Chondrocyte (in vitro differentiated cells): ENCODE data around the gene ST3GAL4. TPM values are rescaled to one million over a fixed set of nuclear protein-coding genes. Genes with fewer than 3 reads are reported as not detected.

Experiments
- DNase-seq: peaks from one replicate; pipeline ENCODE4 v3.0.0; 2021; ENCODE audit warnings: mixed read lengths, low spot score
- H3K27ac Mint-ChIP-seq: one replicate; pipeline ENCODE4 v1.8.0; 2021; ENCODE audit warnings: mild to moderate bottlenecking, moderate library complexity, mixed read lengths; ENCODE audit not compliant: unreplicated experiment
- H3K27me3 Mint-ChIP-seq: 2 replicates; pipeline ENCODE4 v1.8.0; 2021; ENCODE audit warnings: low read depth, mixed read lengths
- H3K36me3 Mint-ChIP-seq: 2 replicates; pipeline ENCODE4 v1.8.0; 2021; ENCODE audit warnings: low read depth, mixed read lengths
- H3K4me1 Mint-ChIP-seq: 2 replicates; pipeline ENCODE4 v1.8.0; 2021; ENCODE audit warnings: low read depth, mild to moderate bottlenecking, mixed read lengths
- H3K4me3 Mint-ChIP-seq: one replicate; pipeline ENCODE4 v1.8.0; 2021; ENCODE audit warnings: mild to moderate bottlenecking, moderate library complexity, mixed read lengths; ENCODE audit not compliant: unreplicated experiment
- H3K9me3 Mint-ChIP-seq: 2 replicates; pipeline ENCODE4 v1.8.0; 2021; ENCODE audit warnings: low read depth, mixed read lengths
- CTCF ChIP-seq: fragments of 200-600 bp; sonication (generic); IDR thresholded peaks from 2 replicates; pipeline ENCODE4 v1.5.0; 2021; ENCODE audit warnings: antibody characterized with exemption, mild to moderate bottlenecking, moderate library complexity
- total RNA-seq: library from RNA; stranded (reverse); gene quantifications from 3 replicates; pipeline ENCODE4 v1.2.1, GENCODE V29; 2021

ST3GAL4 gene
- total RNA-seq, 1 donor from 2014 or later, result 30.7 TPM

- peaks cover 3% of the 10 kb centered on the region for H3K9me3 Mint-ChIP-seq
These were observed 105.6 kb downstream of the ST3GAL4 start for GRCh38 chr11:126461096-126461440.

GRCh38 chr11:126461996-126462395, 106.5 kb downstream of the ST3GAL4 start:
- peaks cover 10% of the 10 kb centered on the region for H3K4me1 Mint-ChIP-seq
- no peak overlapping the region for H3K27ac Mint-ChIP-seq
- H3K36me3 Mint-ChIP-seq, result no peaks in the 10 kb centered on the region
- peaks cover 1% of the 10 kb centered on the region for H3K27me3 Mint-ChIP-seq
- H3K9me3 Mint-ChIP-seq, result peaks cover 3% of the 10 kb centered on the region
- no peak for DNase-seq
- no peak for TF ChIP-seq CTCF
- H3K4me3 Mint-ChIP-seq, result no peak overlapping the region

More at GRCh38 chr11:126461096-126461440, 105.6 kb downstream of the ST3GAL4 start:
- no peak overlapping the region for H3K4me3 Mint-ChIP-seq
- no peak for TF ChIP-seq CTCF
- H3K4me1 Mint-ChIP-seq, result peaks cover 10% of the 10 kb centered on the region
- H3K27ac Mint-ChIP-seq, result no peak overlapping the region
- no peaks in the 10 kb centered on the region for H3K36me3 Mint-ChIP-seq
- H3K27me3 Mint-ChIP-seq, result peaks cover 1% of the 10 kb centered on the region
- DNase-seq, result no peak

GRCh38 chr11:126462422-126462821, 106.9 kb downstream of the ST3GAL4 start:
- TF ChIP-seq CTCF, result no peak
- Mint-ChIP-seq H3K9me3 (peaks cover 3% of the 10 kb centered on the region), H3K27ac (no peak overlapping the region), H3K27me3 (peaks cover 1% of the 10 kb centered on the region), H3K4me1 (peaks cover 10% of the 10 kb centered on the region), H3K36me3 (no peaks in the 10 kb centered on the region), H3K4me3 (no peak overlapping the region)
- DNase-seq, result no peak

Other genes starting within 250 kb of the ST3GAL4 start
- 16.1 to 18.8 TPM (median 16.2 TPM) in 3 replicates for gene RPUSD4, start 144.0 kb upstream of the ST3GAL4 start, total RNA-seq
- gene FAM118B, start 143.9 kb upstream of the ST3GAL4 start, total RNA-seq, result 23.2 to 25.9 TPM (median 24.3 TPM) in 3 replicates
- 108 to 144 TPM (median 110 TPM) in 3 replicates for gene SRPRA, start 86.8 kb upstream of the ST3GAL4 start, total RNA-seq
- 19.1 to 32.5 TPM (median 19.3 TPM) in 3 replicates for gene FOXRED1, start 86.5 kb upstream of the ST3GAL4 start, total RNA-seq
- 8.6 to 10.0 TPM (median 9.8 TPM) in 3 replicates for gene TIRAP, start 72.6 kb upstream of the ST3GAL4 start, total RNA-seq
- gene DCPS, start 51.6 kb upstream of the ST3GAL4 start, total RNA-seq, result 12.3 to 14.8 TPM (median 12.4 TPM) in 3 replicates